ENCODE data around the gene ZP2. TPM values are rescaled to one million over a fixed set of nuclear protein-coding genes. Genes with fewer than 3 reads are reported as not detected.
"Not testable (repeated sequence)": the region's sequence is repeated elsewhere in the genome, so short reads cannot be mapped to it uniquely, and the experiment has no call there.

Gene ZP2
- total RNA-seq: not detected

- Mint-ChIP-seq H3K4me1 (no peaks in the 10 kb centered on the region), H3K27ac (no peak within 1 kb of the TSS), H3K4me3 (no peak within 1 kb of the TSS), H3K9me3 (no peaks in the 10 kb centered on the region), H3K36me3 (no peaks in the 10 kb centered on the region), H3K27me3 (peaks cover 24% of the 10 kb centered on the region)
- DNase-seq: no peak
Measured at GRCh38 chr16:21211486-21211885, at the start of gene ZP2. Gene ZP2 (minus strand): TSS chr16:21211574. CDS start chr16:21211547, 27 bp downstream.

GRCh38 chr16:21257284-21257683 lies 45.9 kb upstream of the ZP2 start:
- H3K36me3 Mint-ChIP-seq: no peaks in the 10 kb centered on the region
- H3K4me1 Mint-ChIP-seq: no peaks in the 10 kb centered on the region
- no peak for DNase-seq
- no peaks in the 10 kb centered on the region for H3K9me3 Mint-ChIP-seq
- H3K27me3 Mint-ChIP-seq: peaks cover 8% of the 10 kb centered on the region
- no peak overlapping the region for H3K4me3 Mint-ChIP-seq
- H3K27ac Mint-ChIP-seq: no peak overlapping the region

GRCh38 chr16:21256636-21257035 lies 45.3 kb upstream of the ZP2 start:
- no peak for DNase-seq
- Mint-ChIP-seq H3K27ac (no peak overlapping the region), H3K4me1 (no peaks in the 10 kb centered on the region), H3K36me3 (no peaks in the 10 kb centered on the region), H3K9me3 (no peaks in the 10 kb centered on the region), H3K27me3 (peaks cover 8% of the 10 kb centered on the region), H3K4me3 (no peak overlapping the region)

GRCh38 chr16:21253470-21253869 lies 42.1 kb upstream of the ZP2 start:
- Mint-ChIP-seq H3K27me3 (peaks cover 35% of the 10 kb centered on the region), H3K27ac (no peak overlapping the region), H3K9me3 (no peaks in the 10 kb centered on the region), H3K4me3 (no peak overlapping the region), H3K4me1 (no peaks in the 10 kb centered on the region), H3K36me3 (no peaks in the 10 kb centered on the region)
- no peak for DNase-seq

GRCh38 chr16:21250072-21250923 lies 38.9 kb upstream of the ZP2 start:
- Mint-ChIP-seq H3K4me3 (no peak overlapping the region), H3K27ac (no peak overlapping the region), H3K9me3 (no peaks in the 10 kb centered on the region), H3K36me3 (no peaks in the 10 kb centered on the region), H3K4me1 (no peaks in the 10 kb centered on the region), H3K27me3 (peaks cover 27% of the 10 kb centered on the region)
- DNase-seq: no peak

GRCh38 chr16:21248179-21248578 lies 36.8 kb upstream of the ZP2 start:
- H3K27me3 Mint-ChIP-seq: peaks cover 31% of the 10 kb centered on the region
- H3K4me1 Mint-ChIP-seq, DNase-seq, H3K36me3 Mint-ChIP-seq, H3K9me3 Mint-ChIP-seq, H3K4me3 Mint-ChIP-seq, H3K27ac Mint-ChIP-seq: not testable (repeated sequence)

GRCh38 chr16:21244518-21245215 lies 33.3 kb upstream of the ZP2 start:
- no peak for DNase-seq
- Mint-ChIP-seq H3K9me3 (no peaks in the 10 kb centered on the region), H3K27ac (no peak overlapping the region), H3K36me3 (no peaks in the 10 kb centered on the region), H3K4me1 (no peaks in the 10 kb centered on the region), H3K27me3 (peaks cover 14% of the 10 kb centered on the region), H3K4me3 (no peak overlapping the region)

GRCh38 chr16:21242756-21243155 lies 31.4 kb upstream of the ZP2 start:
- H3K9me3 Mint-ChIP-seq: no peaks in the 10 kb centered on the region
- no peaks in the 10 kb centered on the region for H3K4me1 Mint-ChIP-seq
- no peak overlapping the region for H3K4me3 Mint-ChIP-seq
- DNase-seq: no peak
- H3K27ac Mint-ChIP-seq: no peak overlapping the region
- peaks cover 4% of the 10 kb centered on the region for H3K27me3 Mint-ChIP-seq
- H3K36me3 Mint-ChIP-seq: no peaks in the 10 kb centered on the region

- Mint-ChIP-seq H3K27me3 (peaks cover 10% of the 10 kb centered on the region), H3K36me3 (no peaks in the 10 kb centered on the region), H3K4me3 (no peak overlapping the region), H3K27ac (no peak overlapping the region), H3K9me3 (no peaks in the 10 kb centered on the region), H3K4me1 (no peaks in the 10 kb centered on the region)
- no peak for DNase-seq
Measured at GRCh38 chr16:21239646-21240045, 28.3 kb upstream of the ZP2 start.

- no peak overlapping the region for H3K27ac Mint-ChIP-seq
- peaks cover 31% of the 10 kb centered on the region for H3K27me3 Mint-ChIP-seq
- H3K4me3 Mint-ChIP-seq: no peak overlapping the region
- no peak for DNase-seq
- H3K9me3 Mint-ChIP-seq: no peaks in the 10 kb centered on the region
- no peaks in the 10 kb centered on the region for H3K36me3 Mint-ChIP-seq
- no peaks in the 10 kb centered on the region for H3K4me1 Mint-ChIP-seq
Measured at GRCh38 chr16:21236831-21237230, 25.5 kb upstream of the ZP2 start.

GRCh38 chr16:21235199-21235585 lies 23.8 kb upstream of the ZP2 start:
- no peak for DNase-seq
- H3K36me3 Mint-ChIP-seq: no peaks in the 10 kb centered on the region
- H3K27ac Mint-ChIP-seq: no peak overlapping the region
- no peaks in the 10 kb centered on the region for H3K9me3 Mint-ChIP-seq
- H3K4me1 Mint-ChIP-seq: no peaks in the 10 kb centered on the region
- no peak overlapping the region for H3K4me3 Mint-ChIP-seq
- H3K27me3 Mint-ChIP-seq: peaks cover 45% of the 10 kb centered on the region

GRCh38 chr16:21233521-21234150 lies 22.3 kb upstream of the ZP2 start, which contains the start of gene ANKS4B:
Gene ANKS4B (plus strand): TSS chr16:21233699. CDS start chr16:21233738, 39 bp downstream.
- H3K27me3 Mint-ChIP-seq: peaks cover 58% of the 10 kb centered on the region
- no peaks in the 10 kb centered on the region for H3K9me3 Mint-ChIP-seq
- no peaks in the 10 kb centered on the region for H3K36me3 Mint-ChIP-seq
- DNase-seq: no peak
- H3K27ac Mint-ChIP-seq: no peak within 1 kb of the TSS
- H3K4me3 Mint-ChIP-seq: no peak within 1 kb of the TSS
- no peaks in the 10 kb centered on the region for H3K4me1 Mint-ChIP-seq

- Mint-ChIP-seq H3K27me3 (peaks cover 64% of the 10 kb centered on the region), H3K4me3 (no peak overlapping the region), H3K9me3 (no peaks in the 10 kb centered on the region), H3K4me1 (no peaks in the 10 kb centered on the region), H3K36me3 (no peaks in the 10 kb centered on the region), H3K27ac (no peak overlapping the region)
- no peak for DNase-seq
Measured at GRCh38 chr16:21233045-21233520, 21.7 kb upstream of the ZP2 start.

GRCh38 chr16:21228361-21228872 lies 17.0 kb upstream of the ZP2 start:
- peaks cover 71% of the 10 kb centered on the region for H3K27me3 Mint-ChIP-seq
- no peak for DNase-seq
- H3K9me3 Mint-ChIP-seq: no peaks in the 10 kb centered on the region
- H3K4me1 Mint-ChIP-seq: peaks cover 12% of the 10 kb centered on the region
- H3K4me3 Mint-ChIP-seq: no peak overlapping the region
- no peaks in the 10 kb centered on the region for H3K36me3 Mint-ChIP-seq
- H3K27ac Mint-ChIP-seq: no peak overlapping the region

GRCh38 chr16:21227866-21228265 lies 16.5 kb upstream of the ZP2 start:
- Mint-ChIP-seq H3K27me3 (peaks cover 74% of the 10 kb centered on the region), H3K9me3 (no peaks in the 10 kb centered on the region), H3K27ac (no peak overlapping the region), H3K36me3 (no peaks in the 10 kb centered on the region), H3K4me3 (no peak overlapping the region), H3K4me1 (peaks cover 12% of the 10 kb centered on the region)
- no peak for DNase-seq

All from activated naive CD8-positive, alpha-beta T cell treated with anti-CD3 and anti-CD28 coated beads for 36 hours (primary cell).